K562 (cell line): Measurements from ENCODE around the gene FIBP. TPM values are rescaled to one million over a fixed set of nuclear protein-coding genes. Genes with fewer than 3 reads are reported as not detected.
A peak's percentile ranks its signal among the peaks of the same experiment; 100 is the strongest.

ENCODE experiments used
- CLOCK ChIP-seq: fragments of 250-450 bp; sonication (Bioruptor Pico); IDR thresholded peaks from 2 replicates; pipeline ENCODE4 v1.4.0; 2020; ENCODE audit warnings: mild to moderate bottlenecking, moderate library complexity, borderline replicate concordance
- CREB3 ChIP-seq: fragments of 450-650 bp; conservative IDR thresholded peaks from 2 replicates; pipeline ENCODE4 v1.6.1; 2016; ENCODE audit warnings: missing genetic modification characterization, low read depth, mild to moderate bottlenecking, missing compliant biosample characterization, moderate library complexity
- E2F8 ChIP-seq: fragments of 450-650 bp; IDR thresholded peaks from 2 replicates; pipeline ENCODE4 v1.7.1; 2018; ENCODE audit warnings: mild to moderate bottlenecking, low read depth; ENCODE audit not compliant: partially characterized antibody
- FOXO4 ChIP-seq: fragments of 450-650 bp; formaldehyde crosslinking; IDR thresholded peaks from 2 replicates; pipeline ENCODE4 v1.4.0; 2020; ENCODE audit warnings: mild to moderate bottlenecking, moderate library complexity
- GATAD2B ChIP-seq: fragments of 450-650 bp; IDR thresholded peaks from 2 replicates; pipeline ENCODE4 v1.6.1; 2017; ENCODE audit warnings: mild to moderate bottlenecking, borderline replicate concordance
- HDAC6 ChIP-seq: IDR thresholded peaks from 2 replicates; pipeline ENCODE4 v1.6.1; 2012; ENCODE audit warnings: low read depth, mild to moderate bottlenecking, control low read depth, inconsistent platforms, low read length, moderate library complexity
- KLF1 ChIP-seq: fragments of 450-650 bp; IDR thresholded peaks from 2 replicates; pipeline ENCODE4 v1.6.1; 2016; ENCODE audit warnings: missing genetic modification characterization, missing compliant biosample characterization
- PCBP2 ChIP-seq: fragments of 200-400 bp; formaldehyde crosslinking; IDR thresholded peaks from 2 replicates; pipeline ENCODE4 v1.6.1; 2018; ENCODE audit warnings: low read length, low read depth, mild to moderate bottlenecking, moderate library complexity; ENCODE audit not compliant: poor library complexity, severe bottlenecking
- XRCC4 ChIP-seq: IDR thresholded peaks from one replicate; pipeline ENCODE4 v1.6.1; 2011; ENCODE audit not compliant: insufficient read depth, insufficient read length; ENCODE audit errors: extremely low read depth
- ZNF140 ChIP-seq: fragments of 250-450 bp; sonication (Bioruptor Pico); IDR thresholded peaks from 2 replicates; pipeline ENCODE4 v1.8.0; 2021; ENCODE audit warnings: moderate library complexity, mild to moderate bottlenecking, inconsistent platforms
- ZNF354B ChIP-seq: fragments of 250-450 bp; sonication (Bioruptor Pico); IDR thresholded peaks from 2 replicates; pipeline ENCODE4 v1.4.0; 2020
- ZNF551 ChIP-seq: fragments of 250-450 bp; sonication (Bioruptor Pico); IDR thresholded peaks from 2 replicates; pipeline ENCODE4 v1.5.0; 2021; ENCODE audit warnings: mild to moderate bottlenecking, moderate library complexity
- ZNF780A ChIP-seq: fragments of 250-450 bp; sonication (Bioruptor Pico); IDR thresholded peaks from 2 replicates; pipeline ENCODE4 v1.5.0; 2021; ENCODE audit warnings: mild to moderate bottlenecking
- polyA plus RNA-seq, 8 experiments: library from polyadenylated mRNA; depleted of rRNA in 4 of 8; stranded (reverse) in 5 of 8; unstranded in 3 of 8; fragments of >200 nt; fragmentation: Nextera tagmentation in 2 of 8; fragmentation: Illumina TruSeq in 1 of 8; extraction: Ambion mirVana in 2 of 8; extraction: Trizol in 1 of 8; gene quantifications; 2 replicates each; pipeline versions ENCODE4 v1.2.1 to v1.2.3, GENCODE V29; 2011 to 2014; ENCODE audit warnings: inconsistent platforms in 1 of 8, missing spikeins in 1 of 8
- total RNA-seq, 7 experiments: library from RNA; depleted of rRNA in 6 of 7; stranded (reverse); fragments of >200 nt in 6 of 7; fragmentation: Illumina TruSeq in 2 of 7; extraction: Trizol in 2 of 7; gene quantifications; 2 replicates each; pipeline versions ENCODE4 v1.2.1 to v1.2.3, GENCODE V29; 2011 to 2021; ENCODE audit warnings: low replicate concordance in 1 of 7

FIBP gene
- total and polyA plus RNA-seq, 9 of the 15 experiments (the other 6 are each of a cell fraction or from before 2014, with no cell fraction given) = 41.2 to 79.2 (median 48.6) TPM

- TF ChIP-seq CREB3 = no peak
- no peak for TF ChIP-seq ZNF354B (CRISPR knock-in tag)
- peak; percentile 78 for TF ChIP-seq E2F8
- no peak for TF ChIP-seq CLOCK (CRISPR knock-in tag)
- no peak for TF ChIP-seq HDAC6
- TF ChIP-seq GATAD2B = peak; percentile 92
- no peak for TF ChIP-seq ZNF780A (CRISPR knock-in tag)
- TF ChIP-seq XRCC4 = no peak
- TF ChIP-seq FOXO4 (CRISPR knock-in tag) = no peak
- no peak for TF ChIP-seq ZNF140 (CRISPR knock-in tag)
- TF ChIP-seq ZNF551 (CRISPR knock-in tag) = no peak
- TF ChIP-seq PCBP2 = no peak
- TF ChIP-seq KLF1 (tag) = peak; percentile 94; the same call in 1 of the 2 replicates
These were observed 30.2 kb downstream of the FIBP start, which contains the start of gene CFL1 (continued) for GRCh38 chr11:65857853-65858680.
